ENCODE measurements around the gene SLC38A9.

The SLC38A9 gene

GRCh38 chr5:55638455-55638854, 73.7 kb downstream of the SLC38A9 start:
- Histone ChIP-seq H4K20me1 (ENCODE audit: insufficient read depth, low read length) (no peaks in the 10 kb centered on the region; the same call in 1 of the 2 replicates), H3K27me3 (ENCODE audit: insufficient read depth, low read length, poor library complexity) (no peaks in the 10 kb centered on the region), H3K9me3 (ENCODE audit: insufficient read depth, low read length, severe bottlenecking) (no peaks in the 10 kb centered on the region), H3K27ac (ENCODE audit: low read length) (no peak overlapping the region), H3K9ac (ENCODE audit: low read depth, low read length) (no peak overlapping the region), H3K36me3 (ENCODE audit: insufficient read depth, low read length) (peaks cover 3% of the 10 kb centered on the region; the same call in 1 of the 2 replicates), H3K4me2 (ENCODE audit: insufficient read depth, low read length) (no peak overlapping the region), H3K4me1 (ENCODE audit: insufficient read depth, low read length) (peaks cover 19% of the 10 kb centered on the region), H3K79me2 (ENCODE audit: insufficient read depth, low read length) (no peaks in the 10 kb centered on the region), H3K4me3 (ENCODE audit: low read depth in 1 of 2, low read length in 2 of 2) (no peak overlapping the region), H2AFZ (ENCODE audit: low read depth, low read length) (no peak overlapping the region)
- ATAC-seq (ENCODE audit: insufficient read depth, low read depth) = no peak
- TF ChIP-seq CTCF (IDR thresholded peaks at IDR 0.05; ENCODE audit: borderline replicate concordance, extremely low read depth, low read length, poor library complexity, severe bottlenecking) = no peak
- no peak for TF ChIP-seq EZH2 (IDR thresholded peaks at IDR 0.05; ENCODE audit: borderline replicate concordance, low read depth, low read length, severe bottlenecking)
- DNase-seq = no peak

GRCh38 chr5:55638051-55638450, 74.1 kb downstream of the SLC38A9 start:
- TF ChIP-seq CTCF (IDR thresholded peaks at IDR 0.05; ENCODE audit: borderline replicate concordance, extremely low read depth, low read length, poor library complexity, severe bottlenecking) = no peak
- ATAC-seq (ENCODE audit: insufficient read depth, low read depth) (no peak), DNase-seq (no peak)
- Histone ChIP-seq H3K9ac (ENCODE audit: low read depth, low read length) (no peak overlapping the region), H3K79me2 (ENCODE audit: insufficient read depth, low read length) (no peaks in the 10 kb centered on the region), H3K27me3 (ENCODE audit: insufficient read depth, low read length, poor library complexity) (no peaks in the 10 kb centered on the region), H2AFZ (ENCODE audit: low read depth, low read length) (no peak overlapping the region), H3K4me3 (ENCODE audit: low read depth in 1 of 2, low read length in 2 of 2) (no peak overlapping the region), H4K20me1 (ENCODE audit: insufficient read depth, low read length) (no peaks in the 10 kb centered on the region; the same call in 1 of the 2 replicates), H3K4me1 (ENCODE audit: insufficient read depth, low read length) (peaks cover 23% of the 10 kb centered on the region), H3K36me3 (ENCODE audit: insufficient read depth, low read length) (peaks cover 3% of the 10 kb centered on the region; the same call in 1 of the 2 replicates), H3K4me2 (ENCODE audit: insufficient read depth, low read length) (no peak overlapping the region), H3K27ac (ENCODE audit: low read length) (no peak overlapping the region), H3K9me3 (ENCODE audit: insufficient read depth, low read length, severe bottlenecking) (no peaks in the 10 kb centered on the region)

- Histone ChIP-seq H3K36me3 (ENCODE audit: insufficient read depth, low read length) (peaks cover 3% of the 10 kb centered on the region; the same call in 1 of the 2 replicates), H3K4me2 (ENCODE audit: insufficient read depth, low read length) (no peak overlapping the region), H3K79me2 (ENCODE audit: insufficient read depth, low read length) (no peaks in the 10 kb centered on the region), H2AFZ (ENCODE audit: low read depth, low read length) (no peak overlapping the region), H3K9me3 (ENCODE audit: insufficient read depth, low read length, severe bottlenecking) (no peaks in the 10 kb centered on the region), H3K27me3 (ENCODE audit: insufficient read depth, low read length, poor library complexity) (no peaks in the 10 kb centered on the region), H3K4me1 (ENCODE audit: insufficient read depth, low read length) (peaks cover 26% of the 10 kb centered on the region), H3K27ac (ENCODE audit: low read length) (no peak overlapping the region), H4K20me1 (ENCODE audit: insufficient read depth, low read length) (no peaks in the 10 kb centered on the region; the same call in 1 of the 2 replicates), H3K4me3 (ENCODE audit: low read depth in 1 of 2, low read length in 2 of 2) (no peak overlapping the region), H3K9ac (ENCODE audit: low read depth, low read length) (no peak overlapping the region)
- TF ChIP-seq EZH2 (IDR thresholded peaks at IDR 0.05; ENCODE audit: borderline replicate concordance, low read depth, low read length, severe bottlenecking) (no peak), CTCF (IDR thresholded peaks at IDR 0.05; ENCODE audit: borderline replicate concordance, extremely low read depth, low read length, poor library complexity, severe bottlenecking) (no peak)
- ATAC-seq (ENCODE audit: insufficient read depth, low read depth) (no peak), DNase-seq (no peak)
Observed at GRCh38 chr5:55636683-55637082, 75.4 kb downstream of the SLC38A9 start.

GRCh38 chr5:55636177-55636576, 75.9 kb downstream of the SLC38A9 start:
- Histone ChIP-seq H3K9me3 (ENCODE audit: insufficient read depth, low read length, severe bottlenecking) (no peaks in the 10 kb centered on the region), H3K4me2 (ENCODE audit: insufficient read depth, low read length) (no peak overlapping the region), H3K4me1 (ENCODE audit: insufficient read depth, low read length) (peaks cover 26% of the 10 kb centered on the region), H3K4me3 (ENCODE audit: low read depth in 1 of 2, low read length in 2 of 2) (no peak overlapping the region), H2AFZ (ENCODE audit: low read depth, low read length) (no peak overlapping the region), H3K27ac (ENCODE audit: low read length) (no peak overlapping the region), H3K36me3 (ENCODE audit: insufficient read depth, low read length) (peaks cover 3% of the 10 kb centered on the region; the same call in 1 of the 2 replicates), H3K79me2 (ENCODE audit: insufficient read depth, low read length) (no peaks in the 10 kb centered on the region), H3K27me3 (ENCODE audit: insufficient read depth, low read length, poor library complexity) (no peaks in the 10 kb centered on the region), H3K9ac (ENCODE audit: low read depth, low read length) (no peak overlapping the region), H4K20me1 (ENCODE audit: insufficient read depth, low read length) (no peaks in the 10 kb centered on the region; the same call in 1 of the 2 replicates)
- ATAC-seq (ENCODE audit: insufficient read depth, low read depth) = no peak
- no peak for DNase-seq
- TF ChIP-seq EZH2 (IDR thresholded peaks at IDR 0.05; ENCODE audit: borderline replicate concordance, low read depth, low read length, severe bottlenecking) (no peak), CTCF (IDR thresholded peaks at IDR 0.05; ENCODE audit: borderline replicate concordance, extremely low read depth, low read length, poor library complexity, severe bottlenecking) (no peak)

All from DND-41 (cell line).